Activated T-helper 1 cell treated with anti-CD3 and anti-CD28 coated beads, Interleukin-12 subunit alpha, Interleukin-12 subunit beta, Interleukin-2, Interleukin-4 antibody, amounts not matched to agents 30 ng/mL and 10 ng/mL and 1 ng/mL, durations not matched to agents 14 hours and 24 hours and 36 hours (primary cell): ENCODE data around the gene BICC1. TPM values are rescaled to one million over a fixed set of nuclear protein-coding genes. Genes with fewer than 3 reads are reported as not detected.
"Not testable (repeated sequence)": the region's sequence is repeated elsewhere in the genome, so short reads cannot be mapped to it uniquely, and the experiment has no call there.

Experiments
- DNase-seq: peaks from one replicate; pipeline ENCODE4 v3.0.0; 2021; ENCODE audit warnings: low spot score
- H3K27ac Mint-ChIP-seq: one replicate; pipeline ENCODE4 v1.8.0; 2021; ENCODE audit warnings: mild to moderate bottlenecking, mixed read lengths
- H3K27me3 Mint-ChIP-seq: one replicate; pipeline ENCODE4 v1.8.0; 2022; ENCODE audit warnings: mild to moderate bottlenecking, moderate library complexity, mixed read lengths; ENCODE audit not compliant: insufficient read depth
- H3K36me3 Mint-ChIP-seq: one replicate; pipeline ENCODE4 v1.8.0; 2021; ENCODE audit warnings: low read depth, mixed read lengths
- H3K4me1 Mint-ChIP-seq: one replicate; pipeline ENCODE4 v1.8.0; 2021; ENCODE audit warnings: low read depth, mixed read lengths
- H3K4me3 Mint-ChIP-seq: one replicate; pipeline ENCODE4 v1.8.0; 2021; ENCODE audit warnings: mild to moderate bottlenecking, moderate library complexity, mixed read lengths
- H3K9me3 Mint-ChIP-seq: one replicate; pipeline ENCODE4 v1.8.0; 2021; ENCODE audit warnings: mixed read lengths
- intact Hi-C: fragments of 100-400 bp; cut with micrococcal nuclease; formaldehyde crosslinking; loops from one replicate; pipeline ENCODE4 v1.15.1; 2024
- total RNA-seq: library from RNA; stranded (reverse); gene quantifications from 2 replicates; pipeline ENCODE4 v1.2.3, GENCODE V29; 2022

The BICC1 gene
- total RNA-seq, 1 donor from 2014 or later: 0.03 TPM

GRCh38 chr10:58578366-58578765, 65.7 kb downstream of the BICC1 start:
- intact Hi-C loops: no loop called here
- Mint-ChIP-seq H3K4me1 (no peaks in the 10 kb centered on the region), H3K27ac (no peak overlapping the region), H3K36me3 (no peaks in the 10 kb centered on the region), H3K9me3 (no peaks in the 10 kb centered on the region), H3K27me3 (no peaks in the 10 kb centered on the region), H3K4me3 (no peak overlapping the region)
- no peak for DNase-seq

DNA sequence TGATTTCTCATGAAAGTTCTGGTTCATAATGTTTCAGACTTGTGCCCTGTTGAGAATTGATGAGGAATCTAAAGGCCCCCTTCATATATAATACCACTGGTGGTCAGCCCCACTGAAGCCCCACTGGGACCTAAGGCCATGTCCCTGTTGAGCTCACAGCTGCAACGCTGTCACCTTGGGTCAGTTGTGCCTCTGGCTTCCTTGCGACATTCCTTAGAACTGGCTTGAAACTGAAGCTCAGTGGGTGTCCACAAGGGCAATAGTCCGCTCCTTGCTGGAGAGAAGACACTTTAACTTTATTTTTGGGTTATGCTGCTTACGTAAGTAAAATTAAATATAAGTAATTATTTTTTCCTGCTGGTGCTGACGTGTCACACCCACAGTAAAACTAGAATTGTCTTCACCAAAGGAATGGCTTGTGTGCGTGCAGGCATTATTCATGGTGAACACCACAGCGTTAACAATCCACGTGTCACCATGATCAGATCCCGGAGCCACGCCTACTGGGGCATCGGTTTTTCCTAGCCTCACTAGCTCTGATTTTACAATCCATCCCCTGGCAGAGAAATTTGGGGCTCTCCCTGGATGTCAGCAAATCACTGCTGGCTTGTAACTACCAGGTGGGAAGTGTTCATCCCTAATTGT, 66.5 kb downstream of the BICC1 start:
- Mint-ChIP-seq H3K4me1 (no peaks in the 10 kb centered on the region), H3K36me3 (no peaks in the 10 kb centered on the region), H3K27me3 (no peaks in the 10 kb centered on the region), H3K9me3 (no peaks in the 10 kb centered on the region), H3K27ac (no peak overlapping the region), H3K4me3 (no peak overlapping the region)
- no peak for DNase-seq
- intact Hi-C loops: no loop called here

- no peak for DNase-seq
- Mint-ChIP-seq H3K27me3 (no peaks in the 10 kb centered on the region), H3K4me3 (no peak overlapping the region), H3K9me3 (no peaks in the 10 kb centered on the region), H3K4me1 (no peaks in the 10 kb centered on the region), H3K27ac (no peak overlapping the region), H3K36me3 (no peaks in the 10 kb centered on the region)
- intact Hi-C loops: no loop called here
Measured at GRCh38 chr10:58582045-58582444, 69.4 kb downstream of the BICC1 start.

DNA sequence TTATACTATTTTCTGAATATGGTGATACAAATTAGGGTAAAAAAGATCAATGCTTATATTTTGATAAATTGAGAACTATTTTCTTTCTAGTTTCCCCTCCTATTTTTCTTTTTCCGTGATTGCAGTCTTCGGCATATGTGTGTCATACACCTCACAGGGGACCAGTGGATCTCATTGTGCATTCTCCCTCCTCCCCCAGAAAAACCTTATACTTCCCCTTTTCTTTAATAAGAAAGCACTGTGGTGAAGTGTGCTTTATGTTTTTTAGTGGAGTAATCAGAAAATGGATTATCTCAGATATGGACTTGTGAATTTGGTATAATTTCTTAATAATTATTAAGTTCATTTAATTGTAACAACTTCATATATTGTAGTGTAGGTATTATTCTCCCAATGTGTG, 72.8 kb downstream of the BICC1 start:
- Mint-ChIP-seq H3K9me3 (no peaks in the 10 kb centered on the region), H3K36me3 (no peaks in the 10 kb centered on the region)
- intact Hi-C loops: no loop called here

DNA sequence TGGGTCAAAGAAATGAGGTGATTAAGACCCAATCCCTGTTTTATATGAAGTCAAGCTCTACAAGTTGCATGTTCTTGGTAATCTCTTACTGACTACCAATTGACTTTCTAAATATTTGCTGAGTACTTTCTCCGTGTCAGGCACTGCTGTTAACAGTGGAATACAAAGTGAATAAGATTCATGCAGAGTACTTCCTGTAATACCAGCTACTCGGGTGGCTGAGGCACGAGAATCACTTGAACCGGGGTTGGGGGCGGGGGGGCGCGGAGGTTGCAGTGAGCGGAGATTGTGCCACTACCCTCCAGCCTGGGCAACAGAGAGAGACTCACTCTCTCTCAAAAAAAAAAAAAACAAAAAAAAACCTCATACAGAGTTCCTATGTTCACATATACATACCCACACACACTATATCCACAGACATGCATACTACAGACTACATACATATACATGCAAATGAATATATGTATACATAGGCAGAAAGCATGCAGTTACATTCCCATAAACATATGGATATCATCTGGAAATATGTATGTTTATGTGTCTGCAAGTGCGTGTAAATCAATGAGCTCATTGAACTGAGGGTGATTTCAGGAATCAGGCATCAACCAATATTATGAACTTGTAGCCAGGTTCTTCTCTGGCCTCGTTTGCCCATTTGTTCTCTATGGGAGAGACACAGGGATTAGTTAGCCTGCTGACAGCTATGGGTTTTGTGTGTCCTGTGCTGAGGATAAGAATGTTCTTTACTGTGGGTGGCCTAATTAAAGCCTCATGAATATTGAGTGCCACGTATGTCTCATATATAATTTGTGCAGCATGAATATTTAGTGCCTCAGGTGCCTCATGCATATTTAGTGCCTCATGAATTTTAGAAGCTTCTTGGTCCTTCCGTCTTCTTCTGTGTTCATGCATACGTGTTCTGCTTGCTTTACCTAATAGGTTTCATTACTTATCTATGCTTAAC, 73.9 kb downstream of the BICC1 start:
- no peak overlapping the region for H3K27ac Mint-ChIP-seq

More for the DNA sequence above, 72.8 kb downstream of the BICC1 start:
- no peak overlapping the region for H3K4me3 Mint-ChIP-seq
- DNase-seq: no peak
- H3K27me3 Mint-ChIP-seq: no peaks in the 10 kb centered on the region
- H3K4me1 Mint-ChIP-seq: no peaks in the 10 kb centered on the region
- H3K27ac Mint-ChIP-seq: no peak overlapping the region

GRCh38 chr10:58587676-58588075, 75.0 kb downstream of the BICC1 start:
- Mint-ChIP-seq H3K9me3 (no peaks in the 10 kb centered on the region), H3K27ac (no peak overlapping the region), H3K4me1 (no peaks in the 10 kb centered on the region), H3K4me3 (no peak overlapping the region), H3K36me3 (no peaks in the 10 kb centered on the region), H3K27me3 (no peaks in the 10 kb centered on the region)
- DNase-seq: no peak
- intact Hi-C loops: no loop called here

More for the DNA sequence above, 73.9 kb downstream of the BICC1 start:
- Mint-ChIP-seq H3K27me3 (no peaks in the 10 kb centered on the region), H3K9me3 (no peaks in the 10 kb centered on the region), H3K4me1 (no peaks in the 10 kb centered on the region), H3K36me3 (no peaks in the 10 kb centered on the region), H3K4me3 (no peak overlapping the region)
- intact Hi-C loops: no loop called here
- DNase-seq: no peak

DNA sequence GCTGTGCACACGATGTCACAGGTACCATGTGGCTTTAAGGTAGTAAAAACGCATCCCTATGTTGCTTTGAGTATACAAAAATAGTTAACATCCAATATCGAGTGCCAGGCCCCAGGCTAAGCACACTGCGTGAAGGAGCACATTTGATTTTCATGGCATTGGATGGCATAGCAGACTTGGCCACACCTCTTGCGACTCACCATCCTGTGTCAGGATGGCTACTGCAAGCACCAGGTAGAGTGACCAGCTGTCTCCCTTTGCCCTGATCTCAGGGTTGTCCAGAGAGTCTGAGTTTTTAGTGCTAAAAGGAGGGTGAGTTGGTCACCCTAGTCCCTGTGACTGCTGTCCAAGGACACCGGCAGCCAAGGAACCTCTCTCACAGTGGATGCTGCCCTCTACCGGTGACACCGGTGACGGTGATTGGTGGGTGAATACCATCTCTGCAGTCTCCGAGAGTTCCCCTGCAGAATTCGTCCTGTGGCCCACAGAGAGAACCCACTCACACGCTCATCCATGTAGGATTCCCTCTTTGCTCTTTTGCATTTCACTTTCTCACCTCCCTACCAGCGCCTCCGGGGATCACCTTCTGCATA, 76.1 kb downstream of the BICC1 start:
- Mint-ChIP-seq H3K4me3 (no peak overlapping the region), H3K4me1 (no peaks in the 10 kb centered on the region), H3K9me3 (no peaks in the 10 kb centered on the region), H3K27me3 (no peaks in the 10 kb centered on the region), H3K27ac (no peak overlapping the region), H3K36me3 (no peaks in the 10 kb centered on the region)
- intact Hi-C loops: no loop called here
- DNase-seq: no peak

DNA sequence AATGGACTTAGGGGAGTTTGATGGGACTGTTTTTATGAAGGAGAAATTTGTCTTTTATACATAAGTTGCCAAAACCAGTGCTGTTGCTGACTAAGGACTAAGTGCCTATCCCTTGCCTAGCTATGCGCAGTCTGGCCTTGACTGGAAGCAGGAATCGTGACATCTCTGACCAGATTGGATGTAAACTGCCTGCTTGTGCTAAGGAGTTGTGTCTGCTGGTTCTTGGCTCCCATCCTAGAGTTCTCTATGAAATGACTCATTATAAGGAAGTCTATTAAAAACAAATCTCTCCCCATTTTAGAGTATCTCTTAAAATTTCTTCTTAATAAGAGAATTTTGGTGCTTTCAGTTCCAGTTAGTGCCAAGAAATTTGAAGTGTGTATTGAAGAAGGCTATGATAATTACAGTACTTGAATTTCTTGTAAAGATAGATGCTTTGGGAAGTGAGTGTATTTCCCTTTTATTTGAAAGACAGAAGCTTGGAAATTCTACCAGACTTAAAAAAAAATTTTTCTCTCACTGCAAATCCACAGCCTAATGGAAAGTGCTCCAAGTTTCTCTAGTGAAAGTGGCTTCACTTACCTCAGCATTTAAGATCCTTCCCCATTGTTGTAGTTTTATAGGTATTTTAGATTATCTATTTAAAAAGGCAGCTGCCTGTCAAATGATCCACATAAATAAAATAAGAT, 77.6 kb downstream of the BICC1 start:
- no peaks in the 10 kb centered on the region for H3K36me3 Mint-ChIP-seq
- no peak overlapping the region for H3K27ac Mint-ChIP-seq
- no peaks in the 10 kb centered on the region for H3K9me3 Mint-ChIP-seq
- no peak for DNase-seq
- H3K4me3 Mint-ChIP-seq: no peak overlapping the region
- H3K27me3 Mint-ChIP-seq: no peaks in the 10 kb centered on the region
- intact Hi-C loops: no loop called here
- no peaks in the 10 kb centered on the region for H3K4me1 Mint-ChIP-seq

GRCh38 chr10:58590924-58591323, 78.3 kb downstream of the BICC1 start:
- intact Hi-C loops: no loop called here
- no peak overlapping the region for H3K4me3 Mint-ChIP-seq
- no peaks in the 10 kb centered on the region for H3K4me1 Mint-ChIP-seq
- H3K9me3 Mint-ChIP-seq: no peaks in the 10 kb centered on the region
- H3K27ac Mint-ChIP-seq: no peak overlapping the region
- H3K27me3 Mint-ChIP-seq: no peaks in the 10 kb centered on the region
- H3K36me3 Mint-ChIP-seq: no peaks in the 10 kb centered on the region
- DNase-seq: no peak

- DNase-seq: no peak
- Mint-ChIP-seq H3K4me3 (no peak overlapping the region), H3K27ac (no peak overlapping the region), H3K9me3 (peaks cover 4% of the 10 kb centered on the region), H3K4me1 (no peaks in the 10 kb centered on the region), H3K27me3 (no peaks in the 10 kb centered on the region), H3K36me3 (no peaks in the 10 kb centered on the region)
- intact Hi-C loops: no loop called here
Measured at GRCh38 chr10:58593008-58593407, 80.3 kb downstream of the BICC1 start.

DNA sequence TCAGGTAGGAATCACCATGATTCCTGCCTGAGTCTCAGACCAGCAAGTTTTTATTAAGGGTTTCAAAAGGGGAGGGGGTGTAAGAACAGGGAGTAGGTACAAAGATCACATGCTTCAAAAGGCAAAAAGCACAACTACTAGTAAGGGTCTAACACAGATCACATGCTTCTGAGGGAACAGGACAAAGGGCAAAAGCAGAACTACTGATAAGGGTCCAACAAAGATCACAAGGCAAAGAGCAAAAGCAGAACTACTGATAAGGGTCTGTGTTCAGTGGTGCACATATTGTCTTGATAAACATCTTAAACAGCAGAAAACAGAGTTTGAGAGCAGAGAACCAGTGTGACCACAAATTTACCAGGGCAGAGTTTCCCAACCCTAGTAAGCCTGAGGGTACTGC, 84.5 kb downstream of the BICC1 start:
- intact Hi-C loops, H3K9me3 Mint-ChIP-seq, H3K36me3 Mint-ChIP-seq, H3K27me3 Mint-ChIP-seq, DNase-seq, H3K27ac Mint-ChIP-seq, H3K4me1 Mint-ChIP-seq, H3K4me3 Mint-ChIP-seq: not testable (repeated sequence)

- intact Hi-C loops: no loop called here
- H3K27ac Mint-ChIP-seq: no peak overlapping the region
- H3K4me3 Mint-ChIP-seq: no peak overlapping the region
- peaks cover 4% of the 10 kb centered on the region for H3K9me3 Mint-ChIP-seq
- H3K27me3 Mint-ChIP-seq: no peaks in the 10 kb centered on the region
- DNase-seq: no peak
- H3K36me3 Mint-ChIP-seq: no peaks in the 10 kb centered on the region
- no peaks in the 10 kb centered on the region for H3K4me1 Mint-ChIP-seq
Measured at GRCh38 chr10:58599927-58600553, 87.4 kb downstream of the BICC1 start.
